Occipital lobe (tissue), 3 donors: ENCODE results near the gene R3HDML. TPM values are rescaled to one million over a fixed set of nuclear protein-coding genes. Genes with fewer than 3 reads are reported as not detected.

Experiments used
- DNase-seq: peaks from one replicate; lab custom pipeline; 2025; lab: John Stamatoyannopoulos, UW
- small RNA-seq: library from RNA; depleted of rRNA; stranded (forward); fragments of <200 nt; gene quantifications from one replicate; pipeline ENCODE3, GENCODE V24; 2014
- total RNA-seq: library from RNA; depleted of rRNA; stranded (reverse); fragments of >200 nt; gene quantifications from one replicate; pipeline ENCODE4 v1.2.3, GENCODE V29; 2014

Gene R3HDML
- total RNA-seq, 1 donor from 2014 or later: not detected

GRCh38 chr20:44400671-44400969 is 63.8 kb downstream of the R3HDML start:
- DNase-seq: no peak

Small RNA genes within 50 kb of the gene (small RNA-seq; reads per million reads assigned to genes)
- not detected for gene RF00019

Other genes starting within 250 kb of the R3HDML start
- 0.16 TPM for gene JPH2, start 149.9 kb upstream of the R3HDML start, total RNA-seq
- gene OSER1, start 126.3 kb upstream of the R3HDML start, total RNA-seq: 35.9 TPM
- gene GDAP1L1, start 89.7 kb upstream of the R3HDML start, total RNA-seq: 121 TPM
- gene FITM2, start 25.8 kb upstream of the R3HDML start, total RNA-seq: 9.8 TPM
- gene HNF4A, start 18.7 kb downstream of the R3HDML start, total RNA-seq: not detected
- gene TTPAL, start 138.8 kb downstream of the R3HDML start, total RNA-seq: 8.3 TPM
- 93.3 TPM for gene SERINC3, start 185.0 kb downstream of the R3HDML start, total RNA-seq
- gene PKIG, start 245.5 kb downstream of the R3HDML start, total RNA-seq: 19.8 TPM